ENCODE results near the gene RHOBTB1. TPM values are rescaled to one million over a fixed set of nuclear protein-coding genes. Genes with fewer than 3 reads are reported as not detected.

Gene RHOBTB1
- total RNA-seq, 1 experiment from 2014 or later: 2.5 TPM

DNA sequence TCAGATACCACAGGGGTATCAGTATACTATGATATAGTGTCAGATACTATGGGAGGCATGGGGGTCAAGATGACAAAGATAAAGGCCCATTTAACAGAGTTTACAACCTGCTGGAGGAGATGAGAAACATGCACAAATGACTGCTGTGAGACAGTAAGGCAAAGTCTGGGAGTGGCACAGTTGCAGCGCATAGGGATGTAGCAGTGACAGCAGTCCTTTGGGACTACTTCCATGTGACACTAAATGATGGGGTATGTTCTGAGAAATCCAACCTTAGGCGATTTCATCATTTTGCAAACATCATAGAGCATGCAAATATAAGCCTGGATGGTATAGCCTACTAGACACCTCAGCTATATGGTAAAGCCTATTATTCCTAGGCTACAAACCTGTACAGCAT is 108.9 kb downstream of the RHOBTB1 start:
- H4K20me1 ChIP-seq (ENCODE audit: control insufficient read depth, insufficient read depth, insufficient read length): no peaks in the 10 kb centered on the region
- no peak overlapping the region for H3K9ac ChIP-seq (ENCODE audit: extremely low read depth, insufficient read length, low read length)
- no peak overlapping the region for H4K91ac ChIP-seq (ENCODE audit: insufficient read length, low read depth, low read length)
- no peak overlapping the region for H3K27ac ChIP-seq (ENCODE audit: insufficient read length, low read depth, low read length)
- no peak overlapping the region for H4K5ac ChIP-seq (ENCODE audit: insufficient read length, low read depth, low read length)
- no peaks in the 10 kb centered on the region for H3K79me1 ChIP-seq (ENCODE audit: insufficient read depth, low read depth, low read length, poor library complexity, severe bottlenecking)
- no peak for DNase-seq
- no peak overlapping the region for H3K4me2 ChIP-seq (ENCODE audit: insufficient read depth, insufficient read length, low read length)
- TF ChIP-seq, protein P1, sequence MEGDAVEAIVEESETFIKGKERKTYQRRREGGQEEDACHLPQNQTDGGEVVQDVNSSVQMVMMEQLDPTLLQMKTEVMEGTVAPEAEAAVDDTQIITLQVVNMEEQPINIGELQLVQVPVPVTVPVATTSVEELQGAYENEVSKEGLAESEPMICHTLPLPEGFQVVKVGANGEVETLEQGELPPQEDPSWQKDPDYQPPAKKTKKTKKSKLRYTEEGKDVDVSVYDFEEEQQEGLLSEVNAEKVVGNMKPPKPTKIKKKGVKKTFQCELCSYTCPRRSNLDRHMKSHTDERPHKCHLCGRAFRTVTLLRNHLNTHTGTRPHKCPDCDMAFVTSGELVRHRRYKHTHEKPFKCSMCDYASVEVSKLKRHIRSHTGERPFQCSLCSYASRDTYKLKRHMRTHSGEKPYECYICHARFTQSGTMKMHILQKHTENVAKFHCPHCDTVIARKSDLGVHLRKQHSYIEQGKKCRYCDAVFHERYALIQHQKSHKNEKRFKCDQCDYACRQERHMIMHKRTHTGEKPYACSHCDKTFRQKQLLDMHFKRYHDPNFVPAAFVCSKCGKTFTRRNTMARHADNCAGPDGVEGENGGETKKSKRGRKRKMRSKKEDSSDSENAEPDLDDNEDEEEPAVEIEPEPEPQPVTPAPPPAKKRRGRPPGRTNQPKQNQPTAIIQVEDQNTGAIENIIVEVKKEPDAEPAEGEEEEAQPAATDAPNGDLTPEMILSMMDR (conservative IDR thresholded peaks at IDR 0.05): no peak
- H3K23me2 ChIP-seq (ENCODE audit: insufficient read length, low read depth, low read length, poor library complexity, severe bottlenecking): no peaks in the 10 kb centered on the region
- no peak overlapping the region for H3K23ac ChIP-seq (ENCODE audit: insufficient read length, low read depth, low read length)
- no peak overlapping the region for H2BK15ac ChIP-seq (ENCODE audit: low read depth, low read length)
- WGBS (ENCODE audit: extremely low coverage, insufficient read length, low lambda C conversion rate): no CpG with 5 or more reads among the region's 2 CpGs
- H3K4me1 ChIP-seq (ENCODE audit: insufficient read depth, low read length): no peaks in the 10 kb centered on the region
- H3K14ac ChIP-seq (ENCODE audit: insufficient read depth, low read length): no peak overlapping the region
- H2AFZ ChIP-seq (ENCODE audit: low read length): no peak overlapping the region
- H3K4ac ChIP-seq (ENCODE audit: low read depth, low read length): no peak overlapping the region
- no peaks in the 10 kb centered on the region for H3K27me3 Mint-ChIP-seq (ENCODE audit: low read depth)
- no peaks in the 10 kb centered on the region for H3K4me1 Mint-ChIP-seq
- H2AK5ac ChIP-seq (ENCODE audit: insufficient read length, low read length): no peak overlapping the region
- H3K36me3 Mint-ChIP-seq (ENCODE audit: insufficient read depth in 1 of 3, low read depth in 3 of 3): no peaks in the 10 kb centered on the region
- no peaks in the 10 kb centered on the region for H3K27me3 ChIP-seq (ENCODE audit: insufficient read depth, low read length)
- H3K9me3 Mint-ChIP-seq: no peaks in the 10 kb centered on the region
- no peak overlapping the region; a peak in 1 of 7 replicates for H3K27ac Mint-ChIP-seq
- no peak overlapping the region for H4K8ac ChIP-seq (replicated peaks; ENCODE audit: insufficient read length, low read depth, low read length)
- H2BK20ac ChIP-seq (ENCODE audit: low read depth, low read length, poor library complexity, severe bottlenecking): peak overlapping the region; percentile 7
- H2BK5ac ChIP-seq (ENCODE audit: insufficient read length, low read length): no peak overlapping the region
- no peaks in the 10 kb centered on the region for H3K79me2 ChIP-seq (ENCODE audit: insufficient read depth, low read length)
- H3K18ac ChIP-seq (ENCODE audit: insufficient read length, low read depth, low read length): no peak overlapping the region
- no peak overlapping the region for H2BK120ac ChIP-seq (ENCODE audit: low read depth, low read length, poor library complexity, severe bottlenecking)
- no peak overlapping the region for H3K56ac ChIP-seq (ENCODE audit: insufficient read length, low read depth, low read length)
- no peak overlapping the region for H2BK12ac ChIP-seq (ENCODE audit: insufficient read length, low read depth, low read length)
- H3K9me3 ChIP-seq (ENCODE audit: control insufficient read depth, low read depth, low read length): no peaks in the 10 kb centered on the region
- H3K4me3 Mint-ChIP-seq: no peak overlapping the region
- H3T11ph ChIP-seq (ENCODE audit: low read length): no peak overlapping the region

Data from H9 (cell line).